ENCODE data around the gene ALDOC. TPM values are rescaled to one million over a fixed set of nuclear protein-coding genes. Genes with fewer than 3 reads are reported as not detected.

The ALDOC gene
- total RNA-seq, 1 experiment from 2014 or later: 6.0 TPM

- POLR2A ChIA-PET: interaction anchor here (0.6 to 2.3 kb wide), 8 partner anchors 17 to 1793 kb away, joined by 3 to 18 read pairs (median 4); partner anchors contain the start of genes ALDOC, PIGS and POLDIP2
- no peaks in the 10 kb centered on the region for H3K9me3 Mint-ChIP-seq (ENCODE audit: unreplicated experiment)
- TF ChIP-seq, protein P1, sequence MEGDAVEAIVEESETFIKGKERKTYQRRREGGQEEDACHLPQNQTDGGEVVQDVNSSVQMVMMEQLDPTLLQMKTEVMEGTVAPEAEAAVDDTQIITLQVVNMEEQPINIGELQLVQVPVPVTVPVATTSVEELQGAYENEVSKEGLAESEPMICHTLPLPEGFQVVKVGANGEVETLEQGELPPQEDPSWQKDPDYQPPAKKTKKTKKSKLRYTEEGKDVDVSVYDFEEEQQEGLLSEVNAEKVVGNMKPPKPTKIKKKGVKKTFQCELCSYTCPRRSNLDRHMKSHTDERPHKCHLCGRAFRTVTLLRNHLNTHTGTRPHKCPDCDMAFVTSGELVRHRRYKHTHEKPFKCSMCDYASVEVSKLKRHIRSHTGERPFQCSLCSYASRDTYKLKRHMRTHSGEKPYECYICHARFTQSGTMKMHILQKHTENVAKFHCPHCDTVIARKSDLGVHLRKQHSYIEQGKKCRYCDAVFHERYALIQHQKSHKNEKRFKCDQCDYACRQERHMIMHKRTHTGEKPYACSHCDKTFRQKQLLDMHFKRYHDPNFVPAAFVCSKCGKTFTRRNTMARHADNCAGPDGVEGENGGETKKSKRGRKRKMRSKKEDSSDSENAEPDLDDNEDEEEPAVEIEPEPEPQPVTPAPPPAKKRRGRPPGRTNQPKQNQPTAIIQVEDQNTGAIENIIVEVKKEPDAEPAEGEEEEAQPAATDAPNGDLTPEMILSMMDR (IDR thresholded peaks at IDR 0.05; ENCODE audit: unreplicated experiment): no peak
- peaks cover 35% of the 10 kb centered on the region for H3K36me3 Mint-ChIP-seq (ENCODE audit: insufficient read depth, unreplicated experiment)
- no TSS peak for BruUV-seq (replicated peaks)
- H3K4me3 Mint-ChIP-seq (ENCODE audit: unreplicated experiment): peak within 1 kb of the TSS; percentile 75
- H3K4me1 Mint-ChIP-seq (ENCODE audit: insufficient read depth, unreplicated experiment): no peaks in the 10 kb centered on the region
- H3K27ac Mint-ChIP-seq (ENCODE audit: low read depth, unreplicated experiment): no peak within 1 kb of the TSS
- peak; percentile 74 for DNase-seq (ENCODE audit: unreplicated experiment)
- no peaks in the 10 kb centered on the region for H3K27me3 Mint-ChIP-seq (ENCODE audit: insufficient read depth, unreplicated experiment)
- intact Hi-C loops (cut with micrococcal nuclease): no loop called here
- CTCF ChIA-PET: interaction anchor here (3.8 kb wide), 1 partner anchor 12 kb away, joined by 35 read pairs; no protein-coding TSS in a partner anchor
Measured at GRCh38 chr17:28552176-28552999, 24.3 kb downstream of the ALDOC start, which contains the start of gene UNC119. TSS of gene UNC119 (minus strand) at chr17:28552624. CDS start at chr17:28552557, 67 bp downstream.

- ChIA-PET POLR2A (interaction anchor here (0.5 to 2.0 kb wide), 11 partner anchors 19 to 260 kb away, joined by 3 to 18 read pairs (median 3); partner anchors contain the start of genes ALDOC and PIGS), CTCF (interaction anchor here (0.5 to 3.8 kb wide), 8 partner anchors 11 to 1211 kb away, joined by 3 to 35 read pairs (median 4); no protein-coding TSS in a partner anchor)
- no peaks in the 10 kb centered on the region for H3K27me3 Mint-ChIP-seq (ENCODE audit: insufficient read depth, unreplicated experiment)
- TF ChIP-seq, protein P1 (IDR thresholded peaks at IDR 0.05; ENCODE audit: unreplicated experiment): no peak
- H3K4me1 Mint-ChIP-seq (ENCODE audit: insufficient read depth, unreplicated experiment): no peaks in the 10 kb centered on the region
- intact Hi-C loops (cut with micrococcal nuclease): no loop called here
- H3K36me3 Mint-ChIP-seq (ENCODE audit: insufficient read depth, unreplicated experiment): peaks cover 32% of the 10 kb centered on the region
- no peak overlapping the region for H3K27ac Mint-ChIP-seq (ENCODE audit: low read depth, unreplicated experiment)
- BruUV-seq (replicated peaks): no TSS peak
- no peak for DNase-seq (ENCODE audit: unreplicated experiment)
- peak overlapping the region; percentile 75 for H3K4me3 Mint-ChIP-seq (ENCODE audit: unreplicated experiment)
- no peaks in the 10 kb centered on the region for H3K9me3 Mint-ChIP-seq (ENCODE audit: unreplicated experiment)
Measured at GRCh38 chr17:28551421-28552175, 25.1 kb downstream of the ALDOC start.

GRCh38 chr17:28550858-28551257 is 25.8 kb downstream of the ALDOC start:
- ChIA-PET CTCF (interaction anchor here (0.5 to 3.8 kb wide), 7 partner anchors 11 to 135 kb away, joined by 3 to 35 read pairs (median 4); no protein-coding TSS in a partner anchor), POLR2A (interaction anchor here (0.5 to 2.0 kb wide), 7 partner anchors 20 to 261 kb away, joined by 3 to 18 read pairs (median 4); partner anchors contain the start of gene PIGS)
- Mint-ChIP-seq H3K27ac (ENCODE audit: low read depth, unreplicated experiment) (no peak overlapping the region), H3K27me3 (ENCODE audit: insufficient read depth, unreplicated experiment) (no peaks in the 10 kb centered on the region), H3K36me3 (ENCODE audit: insufficient read depth, unreplicated experiment) (peaks cover 24% of the 10 kb centered on the region), H3K4me1 (ENCODE audit: insufficient read depth, unreplicated experiment) (peaks cover under 1% of the 10 kb centered on the region), H3K4me3 (ENCODE audit: unreplicated experiment) (no peak overlapping the region), H3K9me3 (ENCODE audit: unreplicated experiment) (no peaks in the 10 kb centered on the region)
- DNase-seq (ENCODE audit: unreplicated experiment): no peak
- intact Hi-C loops (cut with micrococcal nuclease): no loop called here
- no TSS peak for BruUV-seq (replicated peaks)
- TF ChIP-seq, protein P1 (IDR thresholded peaks at IDR 0.05; ENCODE audit: unreplicated experiment): no peak

Data from MCF 10A (cell line).